CD4-positive, alpha-beta memory T cell (primary cell): ENCODE results near the gene EYS. TPM values are rescaled to one million over a fixed set of nuclear protein-coding genes. Genes with fewer than 3 reads are reported as not detected.

Experiments
- CTCF ChIA-PET: fragments of 350-600 bp; sonication (Branson Sonifier 250); formaldehyde crosslinking; loops from one replicate; lab custom pipeline; 2021; ENCODE audit warnings: inconsistent platforms; ENCODE audit not compliant: partially characterized antibody; lab: Charles Lee
- POLR2A ChIA-PET: fragments of 350-600 bp; sonication (Branson Sonifier 250); formaldehyde crosslinking; loops from one replicate; lab custom pipeline; 2021; ENCODE audit not compliant: partially characterized antibody; lab: Charles Lee
- DNase-seq, 5 donors: peaks; one replicate each; pipeline versions ENCODE4 v3.0.0 to v3.0.0-alpha.2; 2020 to 2022; ENCODE audit warnings: mixed read lengths in 1 of 5
- H3K27ac ChIP-seq: one replicate; pipeline ENCODE4 v1.7.0; 2013; ENCODE audit warnings: low read depth, low read length
- H3K27me3 ChIP-seq: 2 replicates; pipeline ENCODE4 v1.7.0; 2013; ENCODE audit warnings: mild to moderate bottlenecking, low read length, moderate library complexity; ENCODE audit not compliant: insufficient read depth
- H3K36me3 ChIP-seq: 2 replicates; pipeline ENCODE4 v1.7.0; 2013; ENCODE audit warnings: mild to moderate bottlenecking, low read length, moderate library complexity; ENCODE audit not compliant: insufficient read depth
- H3K4me1 ChIP-seq: 2 replicates; pipeline ENCODE4 v1.7.0; 2013; ENCODE audit warnings: mild to moderate bottlenecking, low read length, moderate library complexity; ENCODE audit not compliant: insufficient read depth
- H3K4me3 ChIP-seq, 2 donors: one replicate each; pipeline ENCODE4 v1.7.0; 2013; ENCODE audit warnings: low read length in 2 of 2, mild to moderate bottlenecking in 1 of 2
- H3K9me3 ChIP-seq, 2 donors: one replicate each; pipeline ENCODE4 v1.7.0; 2013; ENCODE audit warnings: low read length in 2 of 2, control low read depth in 1 of 2; ENCODE audit not compliant: control insufficient read depth in 1 of 2
- H3K27ac Mint-ChIP-seq, 7 donors: one replicate each; pipeline ENCODE4 v1.8.0; 2020 to 2021; ENCODE audit warnings: mixed read lengths in 7 of 7, mild to moderate bottlenecking in 6 of 7, inconsistent platforms in 3 of 7, moderate library complexity in 3 of 7
- H3K27me3 Mint-ChIP-seq, 2 donors: one replicate each; pipeline ENCODE4 v1.8.0; 2020 to 2021; ENCODE audit warnings: mixed read lengths in 2 of 2
- H3K36me3 Mint-ChIP-seq, 2 donors: one replicate each; pipeline ENCODE4 v1.8.0; 2020 to 2021; ENCODE audit warnings: mixed read lengths in 2 of 2, inconsistent platforms in 1 of 2, mild to moderate bottlenecking in 1 of 2
- H3K4me1 Mint-ChIP-seq, 4 donors: one replicate each; pipeline ENCODE4 v1.8.0; 2020 to 2021; ENCODE audit warnings: mixed read lengths in 4 of 4, mild to moderate bottlenecking in 1 of 4
- H3K4me3 Mint-ChIP-seq, 8 donors: one replicate each; pipeline ENCODE4 v1.8.0; 2020 to 2021; ENCODE audit warnings: mixed read lengths in 8 of 8, mild to moderate bottlenecking in 7 of 8, moderate library complexity in 6 of 8, inconsistent platforms in 3 of 8
- H3K9me3 Mint-ChIP-seq, 8 donors: one replicate each; pipeline ENCODE4 v1.8.0; 2020 to 2021; ENCODE audit warnings: mixed read lengths in 8 of 8, mild to moderate bottlenecking in 5 of 8, inconsistent platforms in 3 of 8, moderate library complexity in 1 of 8
- intact Hi-C: fragments of 100-400 bp; cut with micrococcal nuclease; formaldehyde crosslinking; loops from one replicate; pipeline ENCODE4 v1.15.1; 2023
- polyA plus RNA-seq, 2 donors: library from polyadenylated mRNA; unstranded; fragments of 300-500 nt; fragmentation: Illumina TruSeq; gene quantifications; one replicate each; pipeline ENCODE4 v1.2.3, GENCODE V29; 2021
- total RNA-seq, 2 experiments: library from RNA; stranded (reverse); gene quantifications; one replicate each; pipeline ENCODE4 v1.2.3, GENCODE V29; 2021

The EYS gene
- total and polyA plus RNA-seq, 4 experiments from 2014 or later = 0.17 to 0.20 TPM; not detected in 2

GRCh38 chr6:64231928-64232327, 1475.1 kb downstream of the EYS start:
- intact Hi-C loops = no loop called here
- Mint-ChIP-seq H3K9me3 (peaks cover 0 to 2% (median 0%) of the 10 kb centered on the region in 8 donors), H3K27me3 (no peaks in the 10 kb centered on the region), H3K27ac (no peak overlapping the region), H3K36me3 (no peaks in the 10 kb centered on the region), H3K4me1 (no peaks in the 10 kb centered on the region), H3K4me3 (no peak overlapping the region)
- POLR2A ChIA-PET = no interaction called here
- no peaks in the 10 kb centered on the region for H3K4me1 ChIP-seq
- H3K27me3 ChIP-seq = no peaks in the 10 kb centered on the region
- CTCF ChIA-PET = no interaction called here
- H3K4me3 ChIP-seq = no peak overlapping the region
- H3K27ac ChIP-seq = no peak overlapping the region
- no peaks in the 10 kb centered on the region for H3K9me3 ChIP-seq
- no peaks in the 10 kb centered on the region for H3K36me3 ChIP-seq
- DNase-seq = no peak

DNA sequence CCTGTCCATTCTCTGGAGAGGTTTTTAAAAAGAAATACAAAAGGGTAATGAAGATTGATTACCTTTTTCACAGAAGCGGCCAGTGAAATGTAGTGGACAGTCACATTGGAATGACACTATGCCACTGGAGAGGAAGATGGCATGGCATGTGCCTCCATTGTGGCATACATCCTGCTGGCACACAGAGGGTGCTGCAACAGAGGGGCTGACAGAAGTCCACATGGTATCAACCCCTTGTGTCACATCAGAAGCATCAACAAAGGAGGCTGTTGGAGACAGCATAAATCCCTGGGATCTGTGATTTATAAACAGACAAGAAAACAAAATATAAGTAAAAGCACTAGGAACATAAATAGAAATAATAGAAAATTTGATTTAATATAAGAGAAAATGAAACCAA, 1476.5 kb downstream of the EYS start:
- no peak for DNase-seq
- H3K27me3 ChIP-seq = no peaks in the 10 kb centered on the region
- H3K4me1 Mint-ChIP-seq = no peaks in the 10 kb centered on the region
- no peaks in the 10 kb centered on the region for H3K9me3 Mint-ChIP-seq
- intact Hi-C loops = no loop called here
- no peaks in the 10 kb centered on the region for H3K27me3 Mint-ChIP-seq
- no peaks in the 10 kb centered on the region for H3K9me3 ChIP-seq
- H3K4me1 ChIP-seq = no peaks in the 10 kb centered on the region
- CTCF ChIA-PET = no interaction called here
- POLR2A ChIA-PET = no interaction called here
- H3K36me3 ChIP-seq = no peaks in the 10 kb centered on the region
- no peaks in the 10 kb centered on the region for H3K36me3 Mint-ChIP-seq
- H3K4me3 Mint-ChIP-seq = no peak overlapping the region
- no peak overlapping the region for H3K27ac ChIP-seq
- no peak overlapping the region for H3K27ac Mint-ChIP-seq
- H3K4me3 ChIP-seq = no peak overlapping the region

- no peaks in the 10 kb centered on the region for H3K36me3 ChIP-seq
- Mint-ChIP-seq H3K9me3 (peaks cover 0 to 6% (median 0%) of the 10 kb centered on the region in 8 donors), H3K4me1 (no peaks in the 10 kb centered on the region), H3K27ac (no peak overlapping the region), H3K27me3 (no peaks in the 10 kb centered on the region), H3K4me3 (no peak overlapping the region), H3K36me3 (no peaks in the 10 kb centered on the region)
- no peaks in the 10 kb centered on the region for H3K4me1 ChIP-seq
- intact Hi-C loops = no loop called here
- H3K27ac ChIP-seq = no peak overlapping the region
- no peaks in the 10 kb centered on the region for H3K27me3 ChIP-seq
- H3K9me3 ChIP-seq = no peaks in the 10 kb centered on the region
- ChIA-PET POLR2A (no interaction called here), CTCF (no interaction called here)
- DNase-seq = no peak
- H3K4me3 ChIP-seq = no peak overlapping the region
These were observed 1479.2 kb downstream of the EYS start for GRCh38 chr6:64227863-64228262.

- H3K27me3 Mint-ChIP-seq = no peaks in the 10 kb centered on the region
- POLR2A ChIA-PET = no interaction called here
These were observed 1481.5 kb downstream of the EYS start for GRCh38 chr6:64225503-64225902.

DNA sequence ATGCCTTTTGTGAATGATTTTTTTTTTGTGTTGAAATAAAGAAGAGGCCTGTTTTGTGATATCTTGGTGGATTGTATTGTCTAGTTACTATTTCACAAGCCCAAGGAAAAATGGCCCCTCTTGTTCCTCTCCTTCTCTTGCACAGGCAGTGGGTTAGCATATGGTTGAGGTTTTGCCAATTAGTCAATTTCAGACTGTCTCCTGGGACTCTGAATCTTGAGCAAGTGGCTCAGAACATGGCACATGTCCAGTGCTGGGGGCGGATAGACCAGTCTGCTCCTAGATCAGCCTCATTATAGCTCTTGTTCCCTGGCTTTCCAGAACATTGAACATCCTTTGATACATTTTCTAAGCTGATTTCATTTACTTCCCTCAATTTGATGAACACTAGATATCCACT, 1482.2 kb downstream of the EYS start:
- H3K27ac ChIP-seq = no peak overlapping the region
- H3K27me3 ChIP-seq = no peaks in the 10 kb centered on the region
- no peaks in the 10 kb centered on the region for H3K4me1 Mint-ChIP-seq
- H3K36me3 Mint-ChIP-seq = no peaks in the 10 kb centered on the region
- no peak overlapping the region for H3K4me3 ChIP-seq
- H3K4me1 ChIP-seq = no peaks in the 10 kb centered on the region
- intact Hi-C loops = no loop called here
- POLR2A ChIA-PET = no interaction called here
- H3K9me3 Mint-ChIP-seq = peaks cover 0 to 6% (median 2%) of the 10 kb centered on the region in 8 donors
- no peaks in the 10 kb centered on the region for H3K9me3 ChIP-seq
- no peak for DNase-seq
- CTCF ChIA-PET = no interaction called here
- no peaks in the 10 kb centered on the region for H3K27me3 Mint-ChIP-seq
- H3K27ac Mint-ChIP-seq = no peak overlapping the region
- H3K4me3 Mint-ChIP-seq = no peak overlapping the region
- H3K36me3 ChIP-seq = no peaks in the 10 kb centered on the region

More at GRCh38 chr6:64225503-64225902, 1481.5 kb downstream of the EYS start:
- Mint-ChIP-seq H3K36me3 (no peaks in the 10 kb centered on the region), H3K27ac (no peak overlapping the region), H3K4me1 (no peaks in the 10 kb centered on the region), H3K9me3 (peaks cover 0 to 6% (median 1%) of the 10 kb centered on the region in 8 donors), H3K4me3 (no peak overlapping the region)
- Histone ChIP-seq H3K4me1 (no peaks in the 10 kb centered on the region), H3K27me3 (no peaks in the 10 kb centered on the region), H3K27ac (no peak overlapping the region), H3K9me3 (no peaks in the 10 kb centered on the region), H3K4me3 (no peak overlapping the region), H3K36me3 (no peaks in the 10 kb centered on the region)
- CTCF ChIA-PET = no interaction called here
- intact Hi-C loops = no loop called here
- no peak for DNase-seq

- ChIA-PET CTCF (no interaction called here), POLR2A (no interaction called here)
- H3K27ac Mint-ChIP-seq = no peak overlapping the region
- H3K9me3 Mint-ChIP-seq = peaks cover 0 to 15% (median 3%) of the 10 kb centered on the region in 8 donors
- no peaks in the 10 kb centered on the region for H3K27me3 Mint-ChIP-seq
- Histone ChIP-seq H3K4me1 (no peaks in the 10 kb centered on the region), H3K36me3 (no peaks in the 10 kb centered on the region), H3K27ac (no peak overlapping the region), H3K4me3 (no peak overlapping the region), H3K27me3 (no peaks in the 10 kb centered on the region), H3K9me3 (no peaks in the 10 kb centered on the region)
- no peaks in the 10 kb centered on the region for H3K36me3 Mint-ChIP-seq
- DNase-seq = no peak
- H3K4me1 Mint-ChIP-seq = no peaks in the 10 kb centered on the region
- no peak overlapping the region for H3K4me3 Mint-ChIP-seq
- intact Hi-C loops = no loop called here
These were observed 1485.2 kb downstream of the EYS start for GRCh38 chr6:64221776-64222175.

DNA sequence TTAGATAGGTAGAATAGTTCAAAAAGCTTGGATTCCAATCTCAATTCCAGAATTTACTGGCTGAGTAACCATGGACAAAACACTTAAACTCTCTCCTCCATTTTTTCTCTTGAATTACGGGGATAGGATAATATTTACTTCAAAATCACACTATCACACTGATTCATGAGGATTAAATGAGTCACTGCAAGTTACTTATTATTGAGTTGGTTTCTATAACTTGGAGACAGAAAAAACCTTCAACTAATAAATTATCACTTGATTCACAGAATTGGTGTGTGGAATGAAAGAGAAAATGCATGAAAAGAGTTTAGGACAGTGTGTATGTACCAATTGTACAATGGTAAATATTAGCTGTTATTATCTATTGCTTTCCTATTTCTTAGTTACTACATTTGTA, 1486.2 kb downstream of the EYS start:
- H3K36me3 ChIP-seq = no peaks in the 10 kb centered on the region
- H3K9me3 Mint-ChIP-seq = peaks cover 0 to 16% (median 4%) of the 10 kb centered on the region in 8 donors
- DNase-seq = no peak
- no peaks in the 10 kb centered on the region for H3K27me3 Mint-ChIP-seq
- no peaks in the 10 kb centered on the region for H3K27me3 ChIP-seq
- no peaks in the 10 kb centered on the region for H3K4me1 ChIP-seq
- intact Hi-C loops = no loop called here
- no peak overlapping the region for H3K4me3 ChIP-seq
- no peak overlapping the region for H3K27ac ChIP-seq
- no peak overlapping the region for H3K4me3 Mint-ChIP-seq
- no peaks in the 10 kb centered on the region for H3K4me1 Mint-ChIP-seq
- CTCF ChIA-PET = no interaction called here
- H3K36me3 Mint-ChIP-seq = no peaks in the 10 kb centered on the region
- POLR2A ChIA-PET = no interaction called here
- H3K9me3 ChIP-seq = no peaks in the 10 kb centered on the region
- H3K27ac Mint-ChIP-seq = no peak overlapping the region
